Ovary (tissue), 3 donors: ENCODE results near the gene FAM3C.

Experiments used
- EP300 ChIP-seq: sonication (generic); formaldehyde crosslinking; IDR thresholded peaks from one replicate; pipeline ENCODE4 v1.6.1; 2017; ENCODE audit warnings: antibody characterized with exemption
- POLR2A ChIP-seq: fragments of 450-650 bp; IDR thresholded peaks from one replicate; pipeline ENCODE4 v1.6.1; 2017; ENCODE audit warnings: antibody characterized with exemption, mild to moderate bottlenecking, moderate library complexity
- TF ChIP-seq, protein P1 (sequence below), 3 donors: fragments of 450-650 bp in 2 of 3; fragments of 200-600 bp in 1 of 3; IDR thresholded peaks; one replicate each; pipeline versions ENCODE4 v1.5.1 to v1.8.0; 2016 to 2022; ENCODE audit warnings: antibody characterized with exemption in 3 of 3, mild to moderate bottlenecking in 1 of 3
- donor health status: DM: no; HTN: no; CAD: no.

GRCh38 chr7:121313793-121314676 lies 82.1 kb downstream of the FAM3C start:
- TF ChIP-seq, protein P1, sequence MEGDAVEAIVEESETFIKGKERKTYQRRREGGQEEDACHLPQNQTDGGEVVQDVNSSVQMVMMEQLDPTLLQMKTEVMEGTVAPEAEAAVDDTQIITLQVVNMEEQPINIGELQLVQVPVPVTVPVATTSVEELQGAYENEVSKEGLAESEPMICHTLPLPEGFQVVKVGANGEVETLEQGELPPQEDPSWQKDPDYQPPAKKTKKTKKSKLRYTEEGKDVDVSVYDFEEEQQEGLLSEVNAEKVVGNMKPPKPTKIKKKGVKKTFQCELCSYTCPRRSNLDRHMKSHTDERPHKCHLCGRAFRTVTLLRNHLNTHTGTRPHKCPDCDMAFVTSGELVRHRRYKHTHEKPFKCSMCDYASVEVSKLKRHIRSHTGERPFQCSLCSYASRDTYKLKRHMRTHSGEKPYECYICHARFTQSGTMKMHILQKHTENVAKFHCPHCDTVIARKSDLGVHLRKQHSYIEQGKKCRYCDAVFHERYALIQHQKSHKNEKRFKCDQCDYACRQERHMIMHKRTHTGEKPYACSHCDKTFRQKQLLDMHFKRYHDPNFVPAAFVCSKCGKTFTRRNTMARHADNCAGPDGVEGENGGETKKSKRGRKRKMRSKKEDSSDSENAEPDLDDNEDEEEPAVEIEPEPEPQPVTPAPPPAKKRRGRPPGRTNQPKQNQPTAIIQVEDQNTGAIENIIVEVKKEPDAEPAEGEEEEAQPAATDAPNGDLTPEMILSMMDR (IDR thresholded peaks at IDR 0.05) = no peak
- TF ChIP-seq POLR2A = no peak
- no peak for TF ChIP-seq EP300
